Measurements from ENCODE around the gene RTBDN. TPM values are rescaled to one million over a fixed set of nuclear protein-coding genes. Genes with fewer than 3 reads are reported as not detected.

Gene RTBDN
- total RNA-seq, 4 donors from 2014 or later: not detected

GRCh38 chr19:12871681-12872080 is 37.3 kb upstream of the RTBDN start:
- in situ Hi-C loops (cut with MboI; ENCODE audit: low sequenced_read_pairs in 4 of 4): no loop called here
- peaks cover 5 to 13% (median 9%) of the 10 kb centered on the region in 3 donors for H3K27me3 ChIP-seq
- no peak overlapping the region for H3K4me3 ChIP-seq
- intact Hi-C loops (cut with DNase I; ENCODE audit: low total_unique reads): no loop called here
- H3K36me3 ChIP-seq: no peaks in the 10 kb centered on the region
- no peak for DNase-seq
- no peaks in the 10 kb centered on the region for H3K9me3 ChIP-seq
- TF ChIP-seq CTCF (IDR thresholded peaks at IDR 0.05 in 4 of 5, conservative IDR thresholded peaks at IDR 0.05 in 1 of 5) (no peak), POLR2A (IDR thresholded peaks at IDR 0.05) (no peak)
- ATAC-seq: no peak
- peaks cover 0 to 6% of the 10 kb centered on the region in 2 donors for H3K4me1 ChIP-seq
- no peak overlapping the region for H3K27ac ChIP-seq

- no peak for DNase-seq
- H3K36me3 ChIP-seq: no peaks in the 10 kb centered on the region
- no peak overlapping the region for H3K4me3 ChIP-seq
- H3K4me1 ChIP-seq: peaks cover 0 to 6% of the 10 kb centered on the region in 2 donors
- in situ Hi-C loops (cut with MboI; ENCODE audit: low sequenced_read_pairs in 4 of 4): no loop called here
- TF ChIP-seq POLR2A (IDR thresholded peaks at IDR 0.05): no peak
- TF ChIP-seq CTCF (IDR thresholded peaks at IDR 0.05 in 4 of 5, conservative IDR thresholded peaks at IDR 0.05 in 1 of 5): no peak
- no peak for ATAC-seq
- H3K27me3 ChIP-seq: peaks cover 5 to 10% (median 9%) of the 10 kb centered on the region in 3 donors
- H3K9me3 ChIP-seq: no peaks in the 10 kb centered on the region
- intact Hi-C loops (cut with DNase I; ENCODE audit: low total_unique reads): no loop called here
- H3K27ac ChIP-seq: no peak overlapping the region
Observed at GRCh38 chr19:12868540-12869112, 34.2 kb upstream of the RTBDN start.

- Histone ChIP-seq H3K27me3 (peaks cover 5 to 9% (median 9%) of the 10 kb centered on the region in 3 donors), H3K4me3 (peak overlapping the region in 3 of 4 donors; percentile 18 to 31 (median 31)), H3K27ac (no peak overlapping the region), H3K36me3 (no peaks in the 10 kb centered on the region), H3K9me3 (no peaks in the 10 kb centered on the region), H3K4me1 (peaks cover 0 to 6% of the 10 kb centered on the region in 2 donors)
- no peak for TF ChIP-seq CTCF (IDR thresholded peaks at IDR 0.05 in 4 of 5, conservative IDR thresholded peaks at IDR 0.05 in 1 of 5)
- no peak for TF ChIP-seq POLR2A (IDR thresholded peaks at IDR 0.05)
- no peak for DNase-seq
- intact Hi-C loops (cut with DNase I; ENCODE audit: low total_unique reads) (no loop called here), in situ Hi-C loops (cut with MboI; ENCODE audit: low sequenced_read_pairs in 4 of 4) (no loop called here)
- ATAC-seq: peak in 1 of 2 donors; percentile 41
Observed at GRCh38 chr19:12867120-12868099, 33.0 kb upstream of the RTBDN start.

- no peak for ATAC-seq
Observed at GRCh38 chr19:12866416-12867119, 32.2 kb upstream of the RTBDN start.

More at GRCh38 chr19:12866416-12867119, 32.2 kb upstream of the RTBDN start:
- TF ChIP-seq CTCF (IDR thresholded peaks at IDR 0.05 in 4 of 5, conservative IDR thresholded peaks at IDR 0.05 in 1 of 5): no peak
- TF ChIP-seq POLR2A (IDR thresholded peaks at IDR 0.05): no peak
- Histone ChIP-seq H3K9me3 (no peaks in the 10 kb centered on the region), H3K27me3 (peaks cover 7 to 9% (median 9%) of the 10 kb centered on the region in 3 donors), H3K27ac (no peak overlapping the region), H3K4me1 (peaks cover 0 to 6% of the 10 kb centered on the region in 2 donors), H3K4me3 (no peak overlapping the region), H3K36me3 (no peaks in the 10 kb centered on the region)
- in situ Hi-C loops (cut with MboI; ENCODE audit: low sequenced_read_pairs in 4 of 4): no loop called here
- intact Hi-C loops (cut with DNase I; ENCODE audit: low total_unique reads): no loop called here
- DNase-seq: no peak

Measured in gastrocnemius medialis (tissue), 4 donors.